ENCODE results near the gene LUM.
A peak's percentile ranks its signal among the peaks of the same experiment; 100 is the strongest.
"Not testable (repeated sequence)": the region's sequence is repeated elsewhere in the genome, so short reads cannot be mapped to it uniquely, and the experiment has no call there.

Gene LUM

GRCh38 chr12:91109148-91109564 is 2.1 kb downstream of the LUM start:
- peak; percentile 71 for DNase-seq

DNA sequence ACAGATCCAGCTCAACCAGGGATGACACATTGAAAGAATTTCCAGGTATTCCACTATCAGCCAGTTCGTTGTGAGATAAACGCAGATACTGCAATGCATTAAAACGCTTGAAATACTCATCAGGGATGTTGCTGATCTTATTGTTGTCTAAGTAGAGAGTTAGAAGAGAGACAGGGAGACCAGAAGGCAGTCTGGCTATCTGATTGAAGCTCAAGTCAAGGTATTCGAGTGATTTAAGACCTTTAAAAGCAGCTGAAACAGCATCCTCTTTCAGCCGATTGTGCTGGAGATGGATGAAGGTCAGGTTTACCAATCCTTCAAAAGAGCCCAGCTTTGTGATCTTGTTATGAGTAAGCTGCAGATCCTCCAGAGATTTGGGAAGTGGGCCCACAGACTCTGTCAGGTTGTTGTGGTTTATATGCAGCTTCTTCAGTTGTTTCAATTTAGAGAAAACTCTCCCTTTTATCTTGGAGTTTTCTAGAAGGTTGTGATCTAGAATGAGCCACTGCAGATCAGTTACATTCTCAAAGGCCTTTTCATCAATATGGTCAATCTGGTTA is 3.0 kb downstream of the LUM start:
- DNase-seq, result no peak

GRCh38 chr12:91106283-91106682 is 5.0 kb downstream of the LUM start:
- DNase-seq, result no peak

DNA sequence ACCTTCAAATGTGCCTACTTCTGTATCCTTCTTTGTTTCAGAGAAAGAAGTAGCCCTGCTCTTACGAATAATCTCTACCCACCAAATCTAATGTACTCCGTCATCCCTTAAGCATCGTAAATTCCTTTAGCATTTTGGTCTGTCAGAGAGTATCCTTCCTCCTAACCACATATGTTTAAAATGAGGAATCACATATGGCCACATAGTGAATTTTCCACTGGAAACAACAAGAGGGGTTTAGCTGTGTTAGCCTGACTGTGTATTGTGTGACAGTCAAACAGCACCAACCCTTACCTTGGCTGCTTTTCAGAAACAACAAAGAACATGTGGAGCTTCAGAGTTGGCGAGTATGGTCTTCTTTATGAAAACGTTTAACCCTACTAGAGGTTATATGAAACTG is 5.5 kb downstream of the LUM start:
- DNase-seq, result no peak

GRCh38 chr12:91104812-91105466 is 6.4 kb downstream of the LUM start:
- DNase-seq, result no peak

DNA sequence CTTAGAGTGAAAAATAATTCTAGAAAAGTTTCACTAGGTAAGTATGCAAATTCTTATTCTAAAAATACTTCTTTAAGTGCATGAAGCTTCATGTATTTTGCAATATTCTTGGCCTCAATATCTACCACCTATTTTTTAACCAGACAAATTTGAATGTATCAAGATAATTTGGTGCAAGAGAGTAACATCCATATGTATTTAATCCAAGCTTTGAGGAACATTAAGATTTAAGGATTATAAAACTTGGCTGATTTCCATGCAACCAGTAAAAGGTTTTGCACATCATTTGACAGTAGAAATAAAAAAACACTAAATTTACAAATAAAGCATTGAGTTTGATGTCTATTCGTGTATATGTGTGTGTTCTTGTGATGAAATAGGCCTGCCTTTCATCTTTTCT is 7.7 kb downstream of the LUM start:
- DNase-seq, result no peak

- DNase-seq, result no peak
These were observed 8.2 kb downstream of the LUM start for GRCh38 chr12:91103101-91103500.

GRCh38 chr12:91100906-91101305 is 10.4 kb downstream of the LUM start:
- DNase-seq, result no peak

DNA sequence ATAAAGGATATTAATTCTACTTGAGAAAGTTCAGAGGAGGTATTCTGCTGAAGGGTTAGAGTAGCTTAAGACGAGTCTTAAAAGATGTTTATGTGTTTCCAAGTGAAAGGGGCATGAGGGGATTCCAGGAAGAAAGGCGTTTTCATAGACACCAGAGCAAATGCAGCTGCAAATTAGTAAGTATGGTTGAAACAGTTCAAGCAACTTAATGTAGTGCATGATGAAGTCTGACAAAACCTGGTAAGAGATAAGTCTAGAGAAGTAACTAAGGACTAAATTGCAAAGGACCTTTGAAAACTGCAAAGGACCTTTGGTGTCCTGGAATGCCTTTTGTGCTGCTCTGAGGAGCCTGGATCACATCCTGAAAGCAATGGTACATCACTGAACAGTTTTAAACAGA is 11.5 kb downstream of the LUM start:
- no peak for DNase-seq

DNA sequence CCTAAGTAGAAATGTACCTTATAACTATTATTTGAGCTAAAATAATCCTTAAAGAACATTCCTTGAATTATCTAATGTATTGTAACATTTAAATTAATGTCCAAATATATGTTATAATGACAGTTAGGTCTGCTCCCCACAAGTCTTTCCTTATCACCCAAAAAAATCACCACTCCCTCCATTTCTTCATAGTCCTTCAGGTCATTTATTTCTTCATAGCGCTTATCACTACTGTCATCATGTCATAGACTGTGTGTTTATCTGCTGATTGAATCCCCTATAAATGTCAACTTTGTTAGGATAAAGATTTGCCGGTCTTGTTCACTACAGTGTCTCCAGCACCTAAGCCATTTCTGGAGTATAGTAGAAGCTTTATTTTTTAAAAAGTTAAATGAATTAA is 12.0 kb downstream of the LUM start:
- no peak for DNase-seq

GRCh38 chr12:91098941-91099340 is 12.4 kb downstream of the LUM start:
- no peak for DNase-seq

DNA sequence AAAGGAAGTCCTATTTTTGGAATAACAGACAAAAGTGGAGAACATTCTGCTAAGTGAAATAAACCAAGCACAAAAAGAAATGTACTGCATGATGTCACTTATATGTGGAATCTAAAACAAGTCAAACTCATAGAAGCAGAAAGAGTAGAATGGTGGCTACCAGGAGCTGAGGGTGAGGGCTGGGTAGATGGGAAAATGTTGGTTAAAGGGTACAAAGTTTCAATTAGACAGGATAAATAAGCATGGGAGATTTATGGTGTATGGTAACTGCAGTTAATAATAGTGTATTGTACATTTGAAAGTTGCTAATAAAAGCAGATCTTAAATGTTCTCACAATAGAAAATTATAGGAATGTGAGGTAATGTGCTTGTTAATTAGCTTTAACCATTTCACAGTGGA is 12.8 kb downstream of the LUM start:
- DNase-seq, result no peak

GRCh38 chr12:91094957-91095356 is 16.3 kb downstream of the LUM start:
- no peak for DNase-seq

DNA sequence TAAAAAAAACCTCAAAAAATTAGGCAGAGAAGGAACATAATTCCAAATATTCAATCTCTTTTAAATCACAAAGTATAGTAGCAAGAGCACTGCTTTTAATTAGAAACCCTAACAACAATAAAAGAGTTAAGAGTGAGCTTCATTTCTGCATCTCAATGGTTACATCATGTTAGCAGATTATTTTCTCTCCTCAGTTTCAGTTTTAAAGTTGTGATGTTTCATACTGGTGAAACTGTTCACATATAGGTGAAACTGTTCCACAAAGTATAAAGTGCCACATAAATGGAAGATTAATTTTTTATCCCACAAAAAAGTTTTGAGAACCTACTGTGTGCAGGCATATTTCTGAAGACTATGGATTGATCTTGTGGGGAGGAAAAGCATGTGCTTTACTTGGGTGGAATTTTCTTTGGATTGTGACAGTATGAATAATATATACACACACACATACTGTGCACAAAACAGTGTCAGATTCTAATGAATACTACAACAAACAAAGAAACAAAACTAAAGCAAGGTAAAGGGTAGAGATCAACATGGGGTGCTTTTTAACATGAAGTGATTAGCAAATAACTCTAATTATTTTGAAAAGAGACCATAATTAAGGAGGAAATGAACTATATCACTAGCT is 17.1 kb downstream of the LUM start:
- peak; percentile 31 for DNase-seq

- DNase-seq, result no peak
These were observed 18.0 kb downstream of the LUM start for GRCh38 chr12:91093341-91093740.

DNA sequence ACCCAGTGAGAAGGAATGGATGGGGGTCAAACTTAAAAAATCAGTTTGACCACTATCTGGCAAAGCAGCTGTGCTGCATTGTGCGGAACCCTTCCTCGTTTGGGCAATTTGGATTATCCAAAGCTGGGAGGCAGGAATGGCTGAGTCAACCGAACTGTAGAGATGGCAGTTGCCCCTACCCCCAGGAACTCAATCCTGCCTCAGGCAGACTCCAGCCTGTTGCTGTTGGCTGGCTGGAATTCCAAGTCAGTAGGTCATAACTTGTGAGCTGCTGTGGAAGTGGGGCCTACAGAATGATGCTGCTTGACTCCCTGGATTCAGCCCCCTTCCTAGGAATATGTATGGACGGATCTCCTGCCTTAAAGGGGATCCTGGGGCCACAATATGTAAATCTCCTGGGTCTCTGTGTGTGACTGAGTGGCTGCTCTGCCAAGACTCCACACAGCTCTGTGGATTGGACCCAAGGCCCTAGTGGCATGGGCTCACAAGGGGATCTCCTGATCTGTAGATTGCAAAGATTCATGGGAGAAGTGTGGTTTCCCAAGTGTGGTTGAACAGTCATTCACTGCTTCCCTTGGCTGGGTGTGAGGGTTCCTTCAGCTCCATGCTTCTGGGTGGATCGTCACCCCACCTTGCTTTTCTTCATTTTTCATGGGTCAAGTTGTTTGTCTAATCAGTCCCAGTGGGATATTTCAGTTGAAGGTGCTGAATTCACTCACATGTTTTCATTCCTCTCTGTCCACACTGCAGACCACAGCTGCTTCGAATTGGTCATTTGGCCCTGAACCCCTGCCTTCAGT is 19.2 kb downstream of the LUM start:
- DNase-seq, result no peak

DNA sequence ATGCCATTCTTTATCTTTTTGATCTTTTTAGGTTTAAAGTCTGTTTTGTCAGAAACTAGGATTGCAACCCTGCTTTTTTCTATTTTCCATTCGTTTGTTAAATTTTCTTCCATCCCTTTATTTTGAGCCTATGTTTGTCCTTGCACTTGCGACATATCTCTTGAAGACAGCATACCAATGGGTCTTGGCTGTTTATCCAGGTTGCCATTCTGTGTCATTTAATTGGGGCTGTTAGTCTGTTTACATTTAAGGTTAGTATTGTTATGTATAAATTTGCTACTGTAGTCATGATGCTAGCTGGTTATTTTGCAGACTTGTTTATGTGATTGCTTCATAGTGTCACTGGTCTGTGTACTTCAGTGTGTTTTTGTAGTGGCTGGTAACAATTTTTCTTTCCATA is 21.3 kb downstream of the LUM start:
- DNase-seq, result not testable (repeated sequence)

DNA sequence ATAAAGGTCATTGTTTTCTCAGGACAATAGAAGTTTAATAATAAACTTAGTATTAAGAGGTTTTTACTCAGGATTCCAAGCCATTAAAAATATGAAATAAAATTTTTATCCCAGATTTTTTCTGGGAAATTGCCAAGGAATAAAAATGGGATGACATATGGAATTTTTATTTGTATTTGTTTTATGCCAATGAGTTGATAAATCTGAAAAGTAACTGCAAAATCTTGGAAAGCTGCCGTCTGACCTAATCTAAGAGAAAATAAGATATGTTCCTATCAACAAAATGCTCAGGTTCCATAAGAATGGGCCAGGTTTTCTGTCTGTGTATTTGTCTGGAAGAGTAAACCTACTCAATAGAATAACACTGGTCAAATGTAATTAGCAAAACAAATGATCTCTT is 31.3 kb downstream of the LUM start:
- DNase-seq, result no peak

DNA sequence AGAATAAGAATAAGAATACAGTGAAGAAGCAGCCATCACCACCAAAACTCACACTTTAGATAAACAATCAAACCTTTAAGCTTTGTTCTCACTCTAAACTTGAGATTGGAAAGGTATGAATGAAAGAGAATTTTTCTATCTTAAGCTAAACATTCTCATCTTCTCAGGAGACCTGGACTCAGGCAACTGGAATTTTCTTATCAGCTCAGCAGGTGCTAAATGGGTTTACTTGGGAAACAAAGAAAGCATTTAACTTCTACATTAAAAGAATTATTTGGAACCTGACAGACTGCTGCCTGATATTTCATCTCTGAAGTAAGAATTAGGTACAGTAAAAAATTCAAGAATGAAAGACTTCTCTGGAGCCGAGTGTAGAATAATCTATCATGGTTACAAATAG is 32.8 kb downstream of the LUM start:
- DNase-seq, result no peak

DNA sequence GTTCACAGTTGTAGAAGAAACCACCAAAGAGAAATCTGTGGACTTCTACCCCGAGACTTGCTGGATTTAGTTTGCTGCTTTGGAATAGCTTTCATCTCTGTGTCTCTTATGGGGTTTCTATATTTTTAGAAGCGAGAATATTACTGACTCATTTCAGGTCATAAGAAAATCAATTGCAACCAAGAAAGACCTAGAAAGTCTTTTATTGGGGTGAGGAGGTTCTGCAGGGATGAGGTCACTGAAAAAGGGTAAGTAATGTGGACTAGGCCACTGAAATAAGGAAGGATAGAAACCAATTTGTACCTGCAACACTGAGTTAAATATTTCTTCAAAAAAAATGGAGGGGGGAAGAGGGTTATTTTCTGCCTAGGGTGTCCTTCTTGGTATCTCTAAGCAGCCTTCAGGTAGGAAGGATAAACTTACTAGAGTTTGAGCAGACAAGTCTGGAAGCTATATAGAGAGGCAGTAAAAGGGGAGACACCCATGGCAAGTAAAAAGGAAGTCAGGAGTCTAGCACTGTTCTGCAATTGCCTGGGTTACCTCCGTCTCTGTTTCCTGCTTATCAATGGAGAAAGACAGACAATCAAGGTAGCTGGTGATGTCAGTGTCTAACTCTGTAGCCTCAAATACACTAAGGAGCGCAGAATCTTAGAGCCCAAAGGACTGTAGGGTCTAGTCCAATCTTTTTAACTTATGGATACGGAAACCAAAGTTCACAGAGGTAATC is 33.9 kb downstream of the LUM start:
- no peak for DNase-seq

- peak; percentile 89 for DNase-seq
These were observed 36.4 kb downstream of the LUM start for GRCh38 chr12:91074851-91075250.

DNA sequence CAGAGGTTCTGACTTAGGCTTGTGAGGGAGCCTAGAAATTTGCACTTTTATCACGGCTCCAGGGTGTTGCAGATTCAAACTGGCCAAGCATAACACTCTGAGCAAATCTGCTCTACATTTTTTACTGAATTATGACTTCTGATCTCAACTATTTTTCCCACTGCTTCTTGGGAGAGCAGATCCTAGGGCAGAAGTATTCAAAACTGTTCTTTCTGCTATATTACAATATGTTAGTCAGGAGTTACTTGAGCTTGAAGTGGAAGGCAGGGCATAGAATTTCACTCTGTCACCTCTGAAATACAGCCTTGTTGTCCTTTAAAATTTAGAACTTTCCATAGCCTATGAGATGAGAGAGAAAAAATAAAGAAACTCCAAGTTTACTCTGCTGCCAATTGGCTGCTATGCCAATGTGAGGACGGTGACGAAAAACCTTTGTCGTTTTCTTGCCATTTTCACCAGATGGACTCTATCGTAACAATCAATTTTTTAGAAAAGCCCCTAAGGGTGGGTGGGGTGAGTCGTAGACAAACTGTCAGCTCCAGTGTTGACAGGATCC is 37.1 kb downstream of the LUM start:
- DNase-seq, result peak; percentile 66

- no peak for DNase-seq
These were observed 37.9 kb downstream of the LUM start for GRCh38 chr12:91073426-91073825.
